GM21619 (cell line): ENCODE results near the gene TBL1X.

Experiments
- ATAC-seq: cut with Tn5 transposase; IDR thresholded peaks from one replicate; pipeline ENCODE4 v1.9.1; 2021; ENCODE audit not compliant: unreplicated experiment

The TBL1X gene

GRCh38 chrX:9690046-9690445 lies 225.2 kb downstream of the TBL1X start:
- no peak for ATAC-seq

GRCh38 chrX:9693307-9694001 lies 228.6 kb downstream of the TBL1X start:
- ATAC-seq: no peak

GRCh38 chrX:9698576-9698975 lies 233.7 kb downstream of the TBL1X start:
- ATAC-seq: no peak

- ATAC-seq: no peak
Observed at GRCh38 chrX:9700555-9700954, 235.7 kb downstream of the TBL1X start.

GRCh38 chrX:9701790-9702189 lies 236.9 kb downstream of the TBL1X start:
- no peak for ATAC-seq

GRCh38 chrX:9703406-9703805 lies 238.5 kb downstream of the TBL1X start:
- no peak for ATAC-seq

- no peak for ATAC-seq
Observed at GRCh38 chrX:9704876-9705465, 240.1 kb downstream of the TBL1X start.

- no peak for ATAC-seq
Observed at GRCh38 chrX:9706421-9706820, 241.6 kb downstream of the TBL1X start.

- no peak for ATAC-seq
Observed at GRCh38 chrX:9707306-9708033, 242.6 kb downstream of the TBL1X start.

- ATAC-seq: no peak
Observed at GRCh38 chrX:9708086-9708485, 243.2 kb downstream of the TBL1X start.

- ATAC-seq: peak; percentile 84
Observed at GRCh38 chrX:9708923-9709553, 244.2 kb downstream of the TBL1X start.

- peak; percentile 42 for ATAC-seq
Observed at GRCh38 chrX:9710332-9710731, 245.5 kb downstream of the TBL1X start.

- ATAC-seq: no peak
Observed at GRCh38 chrX:9717376-9717775, 252.5 kb downstream of the TBL1X start.

GRCh38 chrX:9724711-9725110 lies 259.9 kb downstream of the TBL1X start:
- ATAC-seq: no peak

- no peak for ATAC-seq
Observed at GRCh38 chrX:9728261-9728660, 263.4 kb downstream of the TBL1X start.

GRCh38 chrX:9729171-9729885 lies 264.5 kb downstream of the TBL1X start:
- ATAC-seq: no peak

GRCh38 chrX:9730078-9730477 lies 265.2 kb downstream of the TBL1X start:
- no peak for ATAC-seq

- no peak for ATAC-seq
Observed at GRCh38 chrX:9730752-9731151, 265.9 kb downstream of the TBL1X start.

GRCh38 chrX:9737363-9737762 lies 272.5 kb downstream of the TBL1X start:
- ATAC-seq: no peak

GRCh38 chrX:9738151-9738550 lies 273.3 kb downstream of the TBL1X start:
- no peak for ATAC-seq

GRCh38 chrX:9739130-9739529 lies 274.3 kb downstream of the TBL1X start:
- ATAC-seq: no peak
